Renal pelvis (tissue), 12 donors: ENCODE data around the gene SLC2A8. TPM values are rescaled to one million over a fixed set of nuclear protein-coding genes. Genes with fewer than 3 reads are reported as not detected.

Source experiments
- DNase-seq: peaks from one replicate; pipeline ENCODE4 v3.0.0-alpha.2; 2013
- long read RNA-seq, 16 experiments: transcript quantifications; one replicate each; lab custom pipeline, GENCODE V29; 2026
- polyA plus RNA-seq, 3 donors: library from polyadenylated mRNA; unstranded; fragments of 120-200 nt; gene quantifications; one replicate each; pipeline ENCODE4 v1.2.1, GENCODE V29; 2013; ENCODE audit not compliant: insufficient read length in 3 of 3

The SLC2A8 gene
- polyA plus RNA-seq, result 10 to 100 TPM; 21.9 to 28.0 (median 23.6) TPM
- long read RNA-seq, donor 1, partial matches to known transcripts, result 0 of 8 reads
- long read RNA-seq, donor 1, other reads (novel, unspliced or antisense), result 0 of 8 reads
- long read RNA-seq, donor 2, transcript SLC2A8-203 (10 exons, 2,172 nt), result major isoform, 6 of 6 reads
- long read RNA-seq, donor 2, partial matches to known transcripts, result 0 of 6 reads
- long read RNA-seq, donor 2, other reads (novel, unspliced or antisense), result 0 of 6 reads
- long read RNA-seq, donor 3, transcript SLC2A8-203 (10 exons, 2,172 nt), result major isoform, 5 of 5 reads
- long read RNA-seq, donor 3, partial matches to known transcripts, result 0 of 5 reads
- long read RNA-seq, donor 3, other reads (novel, unspliced or antisense), result 0 of 5 reads
- long read RNA-seq, donor 4, partial matches to known transcripts, result 0 of 4 reads
- long read RNA-seq, donor 4, other reads (novel, unspliced or antisense), result 0 of 4 reads
- long read RNA-seq, donor 5, partial matches to known transcripts, result 0 of 1 reads
- long read RNA-seq, donor 5, other reads (novel, unspliced or antisense), result 0 of 1 reads
- long read RNA-seq, donor 6, partial matches to known transcripts, result 0 of 2 reads
- long read RNA-seq, donor 6, other reads (novel, unspliced or antisense), result 0 of 2 reads
- long read RNA-seq, donor 7, partial matches to known transcripts, result 19 of 24 reads
- long read RNA-seq, donor 7, other reads (novel, unspliced or antisense), result 0 of 24 reads
- long read RNA-seq, donor 8, partial matches to known transcripts, result 0 of 1 reads
- long read RNA-seq, donor 8, other reads (novel, unspliced or antisense), result 0 of 1 reads
- long read RNA-seq, donor 9, partial matches to known transcripts, result 0 of 5 reads
- long read RNA-seq, donor 9, other reads (novel, unspliced or antisense), result 0 of 5 reads
- long read RNA-seq, donor 10, partial matches to known transcripts, result 0 of 3 reads
- long read RNA-seq, donor 10, other reads (novel, unspliced or antisense), result 0 of 3 reads
- long read RNA-seq, donor 11, partial matches to known transcripts, result 0 of 2 reads
- long read RNA-seq, donor 11, other reads (novel, unspliced or antisense), result 0 of 2 reads
- long read RNA-seq, donor 12, partial matches to known transcripts, result 8 of 13 reads
- long read RNA-seq, donor 12, other reads (novel, unspliced or antisense), result 0 of 13 reads
- long read RNA-seq, donor 13, partial matches to known transcripts, result 0 of 1 reads
- long read RNA-seq, donor 13, other reads (novel, unspliced or antisense), result 0 of 1 reads
- long read RNA-seq, donor 14, result 0 reads
- long read RNA-seq, donor 15, partial matches to known transcripts, result 0 of 3 reads
- long read RNA-seq, donor 15, other reads (novel, unspliced or antisense), result 0 of 3 reads
- long read RNA-seq, donor 16, transcript SLC2A8-203 (10 exons, 2,172 nt), result major isoform, 7 of 7 reads
- long read RNA-seq, donor 16, partial matches to known transcripts, result 0 of 7 reads
- long read RNA-seq, donor 16, other reads (novel, unspliced or antisense), result 0 of 7 reads

DNA sequence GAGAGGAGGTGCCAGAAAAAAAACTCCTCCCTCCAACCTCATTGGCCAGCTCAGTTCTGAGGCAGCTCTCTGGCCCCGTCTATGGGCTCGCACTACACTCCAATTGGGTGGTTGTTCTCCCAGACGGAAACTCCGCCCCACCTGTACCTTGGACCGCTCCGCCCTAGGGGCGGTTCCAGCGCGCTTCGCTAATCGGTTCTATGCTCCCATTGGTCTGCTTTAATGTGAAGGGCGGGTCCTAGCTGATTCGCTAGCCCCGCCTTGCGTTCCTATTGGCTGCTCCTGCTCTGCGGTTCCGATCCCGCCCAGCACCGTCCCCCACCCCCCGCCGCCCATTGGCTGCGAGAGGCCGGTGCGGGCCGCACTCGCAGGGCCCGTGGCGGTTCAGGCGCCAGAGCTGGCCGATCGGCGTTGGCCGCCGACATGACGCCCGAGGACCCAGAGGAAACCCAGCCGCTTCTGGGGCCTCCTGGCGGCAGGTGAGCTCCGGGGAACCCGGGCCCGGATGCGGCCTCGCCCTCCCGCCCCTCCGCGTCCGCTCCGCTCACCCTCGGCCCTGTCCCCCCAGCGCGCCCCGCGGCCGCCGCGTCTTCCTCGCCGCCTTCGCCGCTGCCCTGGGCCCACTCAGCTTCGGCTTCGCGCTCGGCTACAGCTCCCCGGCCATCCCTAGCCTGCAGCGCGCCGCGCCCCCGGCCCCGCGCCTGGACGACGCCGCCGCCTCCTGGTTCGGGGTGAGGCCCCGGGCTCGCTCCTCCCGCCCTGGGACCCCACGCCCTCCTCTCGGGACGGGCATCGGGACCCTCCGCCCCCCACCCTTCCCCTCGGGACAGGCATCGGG, at the start of gene SLC2A8:
Gene SLC2A8, plus strand, starts transcription at position 362 of the 838 bp plus-strand sequence. Its CDS starts 62 bp downstream, at position 424.
- DNase-seq, result peak; percentile 99

GRCh38 chr9:127347831-127348776, 48.9 kb upstream of the SLC2A8 start:
- DNase-seq, result no peak

DNA sequence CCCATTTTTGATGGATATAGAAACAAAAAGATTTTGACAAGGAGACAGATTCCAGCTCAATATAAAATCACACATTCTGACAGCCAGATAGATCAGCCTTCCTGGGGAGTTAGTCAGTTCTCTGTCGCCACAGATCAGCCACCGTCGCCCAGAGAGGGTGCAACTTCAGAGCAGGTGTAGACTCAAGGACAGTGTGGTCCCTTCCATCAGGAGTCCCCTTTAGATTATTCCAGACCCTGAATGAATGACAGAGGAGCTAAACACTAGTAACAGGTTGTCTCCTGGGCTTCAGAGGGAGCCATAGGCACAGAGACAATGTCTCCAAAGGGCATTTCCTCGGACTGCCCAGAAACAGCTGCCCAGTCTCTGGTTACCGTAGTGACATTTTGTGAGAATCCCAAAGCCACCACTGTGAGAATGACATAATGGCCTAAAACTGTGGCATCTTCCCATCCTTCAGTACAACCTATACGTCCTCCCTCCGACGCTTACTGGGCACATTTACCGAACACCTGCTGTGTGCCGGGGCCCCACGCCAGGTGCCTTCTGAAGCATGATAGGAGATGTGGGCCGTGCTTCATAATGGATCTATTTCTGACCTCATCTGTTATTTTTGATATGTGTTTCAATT, 47.4 kb upstream of the SLC2A8 start:
- DNase-seq, result no peak

DNA sequence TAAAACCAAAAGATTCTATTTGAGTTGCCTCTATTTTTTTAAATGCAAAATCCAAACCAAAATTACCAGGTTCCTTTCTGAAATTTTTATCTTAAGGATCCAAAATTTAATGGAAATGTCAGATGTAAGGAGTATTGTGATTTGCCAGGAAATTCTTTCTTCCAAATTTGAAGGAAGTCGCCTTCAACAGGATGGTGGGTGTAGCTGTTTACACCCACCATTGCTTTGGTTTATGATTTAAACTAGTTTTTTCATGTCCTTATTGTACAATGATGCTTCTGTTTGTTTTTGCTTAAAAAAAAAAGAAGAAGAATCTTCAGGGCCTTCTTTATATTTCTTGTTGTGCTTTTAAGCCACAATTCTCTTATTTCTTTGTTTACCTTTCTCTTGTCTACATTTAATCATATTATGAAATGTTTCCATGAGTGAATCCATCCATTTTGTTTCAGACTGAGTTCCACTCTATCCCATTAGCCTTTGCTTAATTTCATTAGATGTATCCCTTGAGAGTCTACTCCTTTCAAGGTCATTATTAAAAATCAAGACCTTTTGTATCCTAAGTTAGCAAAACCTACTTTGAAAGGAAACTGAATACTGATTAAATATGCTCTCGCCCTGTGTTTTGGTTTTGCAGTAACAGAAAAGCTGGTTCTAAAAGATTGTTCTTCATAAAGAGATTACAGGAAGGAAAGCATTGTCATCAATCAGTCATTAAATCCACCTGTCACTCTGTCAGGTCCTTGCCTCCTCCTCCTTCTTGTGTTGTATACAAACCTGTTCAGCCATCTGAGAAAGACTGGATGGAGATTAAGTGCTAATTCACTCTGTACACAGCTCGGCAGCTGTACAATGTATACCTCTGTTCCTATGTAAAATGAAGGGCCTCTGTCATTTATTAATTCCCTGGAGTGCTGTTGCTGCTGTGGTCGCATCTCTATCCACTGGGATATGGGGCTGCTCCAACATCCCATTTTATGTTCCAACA, 45.5 kb upstream of the SLC2A8 start:
- DNase-seq, result no peak

- DNase-seq, result no peak
Measured at GRCh38 chr9:127353882-127354281, 43.1 kb upstream of the SLC2A8 start.

- DNase-seq, result no peak
Measured at GRCh38 chr9:127356906-127357305, 40.1 kb upstream of the SLC2A8 start.

DNA sequence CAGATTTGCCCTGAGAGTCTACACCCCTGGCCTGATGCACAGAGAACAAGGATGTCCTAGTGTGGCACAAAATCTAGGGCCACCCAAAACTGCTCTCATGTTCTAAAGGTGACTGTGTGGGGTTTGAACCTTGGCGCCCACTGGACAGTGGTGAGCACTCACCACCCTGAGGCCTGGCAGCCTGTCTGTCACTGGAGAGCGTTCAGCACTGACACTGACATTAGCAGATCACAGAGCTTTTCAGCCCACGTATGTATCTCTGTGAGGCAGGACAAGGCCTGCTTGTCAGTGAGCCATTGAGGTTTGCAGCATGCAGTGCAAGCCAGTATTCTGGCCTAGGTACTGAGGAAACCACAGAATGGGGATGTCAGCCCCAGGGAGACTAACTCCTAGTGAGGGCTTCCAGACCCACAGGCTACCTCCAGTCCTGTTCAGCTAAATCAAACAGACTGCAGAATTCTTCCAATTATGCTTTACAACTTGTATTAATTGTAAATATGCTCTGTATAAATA, 38.9 kb upstream of the SLC2A8 start:
- DNase-seq, result no peak

DNA sequence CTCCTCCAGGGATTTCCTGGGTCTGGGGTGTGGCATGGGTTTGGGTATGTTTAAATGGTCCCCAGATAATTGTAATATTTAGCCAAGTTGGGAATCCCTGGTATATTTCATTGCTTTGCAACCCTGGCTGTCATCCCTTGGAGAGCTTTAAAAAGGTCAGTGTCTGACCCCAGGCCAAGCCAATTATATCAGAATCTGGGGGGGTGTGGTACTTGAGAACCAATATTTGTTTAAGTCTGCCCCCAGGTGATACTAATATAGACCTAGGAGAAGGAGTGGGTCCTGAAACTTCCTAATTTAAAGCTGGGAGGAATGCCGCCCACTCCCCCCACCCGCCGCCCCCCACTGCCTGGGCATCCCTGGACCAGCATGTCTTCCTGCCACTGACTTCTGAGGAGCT, 38.2 kb upstream of the SLC2A8 start:
- no peak for DNase-seq

DNA sequence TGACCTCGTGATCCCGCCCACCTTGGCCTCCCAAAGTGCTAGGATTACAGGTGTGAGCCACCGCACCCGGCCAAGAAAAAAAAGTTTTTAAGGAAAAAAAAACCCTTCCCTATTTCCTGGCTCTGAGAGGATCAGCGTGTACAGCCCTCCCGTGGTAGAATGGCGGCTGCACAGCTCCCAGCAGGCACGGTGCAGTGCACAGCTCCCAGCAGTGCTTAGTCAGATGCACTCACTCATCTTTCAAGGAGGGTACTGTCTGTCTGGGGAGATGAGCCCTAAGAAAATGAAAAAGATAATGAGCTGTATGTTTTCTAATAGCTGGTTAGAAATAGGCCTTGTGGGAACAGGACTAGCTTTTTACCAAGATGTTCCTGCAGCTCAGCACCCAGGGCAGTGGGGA, 36.7 kb upstream of the SLC2A8 start:
- DNase-seq, result no peak

DNA sequence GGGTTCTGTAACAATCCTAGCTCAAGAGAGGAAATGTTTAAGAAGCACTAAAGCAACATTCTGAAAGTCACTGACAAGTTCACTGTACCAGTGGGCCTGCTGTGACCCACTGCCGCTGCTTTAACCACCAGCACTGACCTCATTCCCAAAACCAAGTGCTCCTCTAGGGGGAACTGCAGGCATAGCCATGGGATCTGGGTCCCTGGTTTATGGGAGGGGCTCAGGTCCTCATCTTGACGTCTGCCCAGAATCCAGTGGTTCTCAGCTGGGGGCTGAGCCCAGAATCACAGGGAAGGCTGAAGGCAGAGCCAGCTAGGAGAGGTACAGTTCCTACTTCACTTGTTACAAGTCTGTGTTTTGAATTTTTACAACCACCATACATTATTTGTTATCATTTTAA, 36.1 kb upstream of the SLC2A8 start:
- DNase-seq, result no peak

DNA sequence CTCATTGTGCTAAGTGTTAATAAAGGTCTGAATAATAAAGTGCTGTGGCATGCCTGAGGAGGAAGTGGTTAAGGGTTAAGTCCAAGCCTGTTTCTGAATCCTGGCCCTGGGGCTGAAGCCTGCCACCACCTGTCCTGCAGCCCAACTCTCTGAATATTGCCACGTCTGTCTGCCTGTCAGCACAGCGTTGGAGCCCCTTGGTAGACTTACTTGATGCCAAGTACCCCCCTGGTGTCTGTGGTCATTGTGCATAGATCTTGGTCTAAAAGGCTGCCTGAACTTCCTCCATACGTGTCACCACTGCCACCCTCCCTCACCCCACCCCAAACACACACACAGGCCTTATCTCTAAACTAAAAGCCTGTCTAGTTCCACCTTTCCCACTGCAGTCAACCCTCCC, 35.4 kb upstream of the SLC2A8 start:
- no peak for DNase-seq

- no peak for DNase-seq
Measured at GRCh38 chr9:127362829-127363228, 34.1 kb upstream of the SLC2A8 start.

DNA sequence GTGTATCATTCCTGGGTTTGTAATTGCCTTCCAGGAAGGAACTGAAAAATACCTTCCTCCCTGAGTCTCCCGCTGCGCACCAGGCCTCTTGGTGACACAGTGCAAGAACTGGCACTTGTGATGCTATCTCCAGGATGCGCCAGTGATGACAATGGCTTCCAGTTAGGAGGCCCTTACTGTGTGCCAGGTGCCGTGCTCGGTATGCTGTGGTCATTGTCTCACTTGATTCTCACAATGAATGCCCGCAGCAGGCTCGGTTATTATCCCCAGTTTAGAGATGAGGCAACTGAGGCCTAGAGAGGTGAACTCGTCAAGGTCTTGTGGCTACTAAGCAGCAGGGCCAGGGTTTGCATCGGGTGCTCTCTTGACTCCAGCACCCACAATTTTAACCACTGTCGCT, 31.5 kb upstream of the SLC2A8 start:
- no peak for DNase-seq

- DNase-seq, result no peak
Measured at GRCh38 chr9:127366594-127366993, 30.4 kb upstream of the SLC2A8 start.

DNA sequence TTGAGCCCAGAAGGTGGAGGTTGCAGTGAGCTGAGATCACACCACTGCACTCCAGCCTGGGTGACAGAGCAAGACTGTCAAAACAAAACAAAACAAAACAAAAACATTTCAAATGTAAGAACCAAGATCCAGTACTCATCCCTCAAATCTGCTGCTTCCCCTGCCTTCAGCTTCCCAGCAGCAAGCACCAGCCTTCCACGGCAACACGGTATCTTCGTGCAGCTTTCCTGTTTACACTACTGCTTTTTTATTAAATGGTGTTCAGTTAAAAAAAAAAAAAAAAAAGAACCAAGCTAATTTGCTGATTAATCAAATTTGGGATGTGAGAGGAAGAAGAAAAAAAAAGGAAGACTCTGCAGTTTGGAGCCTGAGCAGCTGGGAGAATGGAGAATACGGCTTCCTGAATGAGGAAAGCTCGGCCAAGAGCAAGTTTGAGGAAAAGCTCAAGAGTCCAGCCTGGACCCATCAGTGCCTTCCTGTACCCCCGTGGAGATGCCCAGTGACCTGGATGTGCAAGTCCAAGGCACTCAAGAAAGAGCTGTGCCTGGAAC, 28.0 kb upstream of the SLC2A8 start:
- no peak for DNase-seq

DNA sequence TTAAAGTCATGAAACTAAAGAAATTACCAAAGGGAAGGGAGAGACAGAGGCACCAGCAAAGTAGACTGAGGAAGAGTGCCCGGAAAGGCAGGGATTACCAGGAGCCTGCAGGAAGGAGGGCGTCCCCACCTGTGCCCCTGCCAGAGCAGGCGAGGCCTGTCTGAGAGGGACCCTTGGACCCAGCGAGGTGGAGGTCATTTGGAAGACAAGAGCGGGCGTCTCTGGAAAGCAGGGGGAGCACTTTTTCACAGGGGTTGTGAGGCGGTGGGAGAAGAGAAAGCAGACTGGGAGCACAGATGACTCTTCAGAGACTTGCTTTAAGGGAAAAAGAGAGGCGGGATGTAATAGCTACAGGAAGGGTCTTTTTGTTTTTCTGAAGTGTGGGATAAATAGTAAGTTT, 27.5 kb upstream of the SLC2A8 start:
- no peak for DNase-seq

DNA sequence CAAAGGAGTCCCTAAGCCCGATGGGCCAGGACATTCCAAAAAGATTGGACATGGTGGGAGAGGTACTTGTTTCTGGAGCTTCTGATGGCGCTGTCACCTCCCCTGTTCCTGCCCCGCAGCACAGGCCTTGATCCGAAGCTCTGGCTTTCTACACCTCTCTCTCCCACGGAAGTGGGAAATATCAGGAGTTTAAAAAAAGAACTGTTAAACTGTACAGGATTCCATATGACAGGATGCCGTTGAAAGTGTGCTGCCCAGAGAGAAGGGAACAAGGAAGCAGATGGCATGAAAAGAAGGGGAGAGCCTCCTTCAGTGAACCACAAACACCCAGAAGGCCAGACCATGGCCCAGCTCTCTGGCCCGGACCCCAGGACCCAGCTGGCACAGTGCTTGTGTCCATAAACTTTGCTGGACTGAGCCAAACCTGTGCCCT, 26.8 kb upstream of the SLC2A8 start:
- no peak for DNase-seq
